ENCODE results near the gene DYNLRB1.

GRCh38 chr20:34560614-34561013 is 44.4 kb downstream of the DYNLRB1 start:
- TF ChIP-seq POLR2A (IDR thresholded peaks at IDR 0.05; ENCODE audit: low read depth, low read length) = no peak
- TF ChIP-seq TAF1 (IDR thresholded peaks at IDR 0.05; ENCODE audit: borderline replicate concordance, low read depth, low read length) = no peak
- TF ChIP-seq POLR2AphosphoS5 (IDR thresholded peaks at IDR 0.05; ENCODE audit: low read depth, low read length) = no peak

All from GM12892 (cell line).